ENCODE data around the gene CRIP2. TPM values are rescaled to one million over a fixed set of nuclear protein-coding genes. Genes with fewer than 3 reads are reported as not detected.

Gene CRIP2
- total RNA-seq, 6 experiments from 2014 or later, result 6.9 to 22.4 (median 21.0) TPM

DNA sequence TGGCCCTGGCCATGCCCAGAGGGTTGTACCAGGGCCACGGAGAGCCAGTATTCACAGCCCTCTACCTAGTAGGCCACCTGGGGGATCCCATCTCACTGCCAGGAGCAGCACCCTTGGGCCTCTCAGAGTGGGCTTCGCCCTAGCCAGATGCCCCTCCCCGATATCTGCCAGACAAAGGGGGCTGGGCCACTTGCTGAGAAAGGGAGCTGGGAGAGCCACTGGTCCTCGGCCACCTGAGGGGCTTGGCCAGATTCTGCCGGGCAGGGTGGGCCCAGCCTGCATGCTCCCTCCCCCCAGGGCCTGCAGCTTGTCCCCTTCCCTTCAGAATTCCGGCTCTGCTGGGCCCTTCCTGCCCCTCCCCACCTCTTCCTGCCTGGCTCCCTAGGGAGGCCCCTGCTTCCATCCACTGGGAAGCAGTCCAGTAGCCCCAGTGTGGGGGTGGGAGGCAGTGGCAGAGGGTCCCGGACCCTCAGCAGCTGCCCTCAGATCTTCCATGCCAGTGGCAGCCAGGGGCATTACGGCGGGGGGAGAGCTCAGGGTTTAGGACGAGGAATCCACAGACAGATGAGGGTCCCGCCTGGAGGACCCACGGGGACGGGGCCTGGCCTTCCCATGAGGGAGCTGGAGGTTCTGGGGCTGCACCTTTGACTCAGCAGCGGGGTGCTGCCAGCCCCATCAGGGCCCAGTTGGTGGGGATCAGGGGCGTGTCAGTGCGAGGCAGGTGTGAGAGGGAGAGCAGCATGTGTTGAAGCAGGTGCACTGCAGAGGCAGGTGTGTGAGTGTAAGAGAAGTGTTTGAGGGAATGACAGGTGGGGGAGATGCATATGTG is 2.4 kb downstream of the CRIP2 start:
- H3K9me3 Mint-ChIP-seq, result peaks cover 4% of the 10 kb centered on the region; the same call in 1 of the 2 replicates
- TF ChIP-seq, protein P1, sequence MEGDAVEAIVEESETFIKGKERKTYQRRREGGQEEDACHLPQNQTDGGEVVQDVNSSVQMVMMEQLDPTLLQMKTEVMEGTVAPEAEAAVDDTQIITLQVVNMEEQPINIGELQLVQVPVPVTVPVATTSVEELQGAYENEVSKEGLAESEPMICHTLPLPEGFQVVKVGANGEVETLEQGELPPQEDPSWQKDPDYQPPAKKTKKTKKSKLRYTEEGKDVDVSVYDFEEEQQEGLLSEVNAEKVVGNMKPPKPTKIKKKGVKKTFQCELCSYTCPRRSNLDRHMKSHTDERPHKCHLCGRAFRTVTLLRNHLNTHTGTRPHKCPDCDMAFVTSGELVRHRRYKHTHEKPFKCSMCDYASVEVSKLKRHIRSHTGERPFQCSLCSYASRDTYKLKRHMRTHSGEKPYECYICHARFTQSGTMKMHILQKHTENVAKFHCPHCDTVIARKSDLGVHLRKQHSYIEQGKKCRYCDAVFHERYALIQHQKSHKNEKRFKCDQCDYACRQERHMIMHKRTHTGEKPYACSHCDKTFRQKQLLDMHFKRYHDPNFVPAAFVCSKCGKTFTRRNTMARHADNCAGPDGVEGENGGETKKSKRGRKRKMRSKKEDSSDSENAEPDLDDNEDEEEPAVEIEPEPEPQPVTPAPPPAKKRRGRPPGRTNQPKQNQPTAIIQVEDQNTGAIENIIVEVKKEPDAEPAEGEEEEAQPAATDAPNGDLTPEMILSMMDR (IDR thresholded peaks at IDR 0.05), result no peak
- peaks cover 15% of the 10 kb centered on the region for H3K27me3 Mint-ChIP-seq (ENCODE audit: insufficient read depth)
- peaks cover 13% of the 10 kb centered on the region for H3K4me1 Mint-ChIP-seq (ENCODE audit: low read depth)
- no peak overlapping the region for H3K4me3 Mint-ChIP-seq
- no peak overlapping the region; the same call in 1 of the 2 replicates for H3K27ac Mint-ChIP-seq
- no peaks in the 10 kb centered on the region for H3K36me3 Mint-ChIP-seq (ENCODE audit: low read depth)
- DNase-seq, result no peak

DNA sequence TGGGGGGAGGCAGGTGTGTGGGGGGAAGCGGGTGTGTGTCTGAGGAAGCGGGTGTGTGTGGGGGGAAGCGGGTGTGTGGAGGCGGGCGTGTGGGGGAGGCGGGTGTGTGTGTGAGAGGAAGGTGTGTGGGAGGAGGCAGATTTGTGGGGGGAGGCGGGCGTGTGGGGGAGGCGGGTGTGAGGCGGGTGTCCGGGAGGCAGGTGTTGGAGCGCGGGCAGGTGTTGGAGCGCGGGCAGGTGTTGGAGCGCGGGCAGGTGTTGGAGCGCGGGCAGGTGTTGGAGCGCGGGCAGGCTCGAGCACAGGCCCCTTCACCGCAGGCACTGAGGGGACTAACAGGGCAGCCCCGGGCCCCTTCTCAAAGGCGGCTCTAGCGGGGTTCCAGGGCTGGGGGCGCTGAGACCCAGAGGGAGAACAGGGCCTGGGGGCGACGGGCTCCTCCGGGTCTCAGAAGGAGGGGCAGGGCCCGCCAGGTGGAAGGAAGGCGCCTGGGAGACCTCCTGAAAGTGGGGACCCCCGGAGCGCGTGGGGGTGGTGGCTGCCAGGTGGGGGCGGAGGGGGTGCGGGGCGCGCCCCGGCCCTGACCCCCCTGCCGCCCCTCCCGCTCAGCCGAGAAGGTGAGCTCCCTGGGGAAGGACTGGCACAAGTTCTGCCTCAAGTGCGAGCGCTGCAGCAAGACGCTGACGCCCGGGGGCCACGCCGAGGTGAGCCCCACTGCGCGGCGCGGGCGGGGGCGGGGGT is 3.2 kb downstream of the CRIP2 start:
- Mint-ChIP-seq H3K27ac (no peak overlapping the region), H3K4me3 (no peak overlapping the region), H3K4me1 (ENCODE audit: low read depth) (peaks cover 18% of the 10 kb centered on the region), H3K36me3 (ENCODE audit: low read depth) (no peaks in the 10 kb centered on the region), H3K27me3 (ENCODE audit: insufficient read depth) (peaks cover 16% of the 10 kb centered on the region), H3K9me3 (peaks cover 4% of the 10 kb centered on the region; the same call in 1 of the 2 replicates)
- TF ChIP-seq, protein P1 (IDR thresholded peaks at IDR 0.05), result no peak
- no peak for DNase-seq

DNA sequence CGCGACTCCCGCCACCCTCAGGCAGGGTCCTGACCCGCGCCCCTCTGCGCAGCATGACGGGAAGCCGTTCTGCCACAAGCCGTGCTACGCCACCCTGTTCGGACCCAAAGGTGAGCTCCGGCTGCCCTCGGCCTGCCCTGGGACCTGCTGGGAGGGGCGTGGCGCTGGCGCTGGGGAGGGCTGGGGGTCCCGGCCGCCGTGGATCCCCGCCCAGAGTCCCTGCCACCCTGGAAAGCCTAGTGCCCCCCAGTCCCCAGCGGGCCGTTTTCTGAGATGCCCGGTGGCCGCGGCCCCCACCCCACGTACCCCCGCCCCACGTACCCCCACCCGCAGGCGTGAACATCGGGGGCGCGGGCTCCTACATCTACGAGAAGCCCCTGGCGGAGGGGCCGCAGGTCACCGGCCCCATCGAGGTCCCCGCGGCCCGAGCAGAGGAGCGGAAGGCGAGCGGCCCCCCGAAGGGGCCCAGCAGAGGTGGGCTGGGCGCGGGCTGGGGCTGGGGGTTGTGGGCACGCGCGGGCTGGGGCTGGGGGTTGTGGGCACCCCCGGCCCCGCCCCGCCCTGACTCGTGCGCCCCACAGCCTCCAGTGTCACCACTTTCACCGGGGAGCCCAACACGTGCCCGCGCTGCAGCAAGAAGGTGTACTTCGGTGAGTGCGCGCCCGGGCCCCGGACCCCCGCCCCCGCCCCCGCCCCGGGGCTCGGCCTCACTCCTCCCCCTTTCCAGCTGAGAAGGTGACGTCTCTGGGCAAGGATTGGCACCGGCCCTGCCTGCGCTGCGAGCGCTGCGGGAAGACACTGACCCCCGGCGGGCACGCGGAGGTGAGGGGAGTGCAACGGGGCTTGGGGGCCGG is 4.0 kb downstream of the CRIP2 start:
- no peak for DNase-seq
- Mint-ChIP-seq H3K4me1 (ENCODE audit: low read depth) (peaks cover 18% of the 10 kb centered on the region), H3K36me3 (ENCODE audit: low read depth) (no peaks in the 10 kb centered on the region), H3K4me3 (no peak overlapping the region), H3K9me3 (peaks cover 4% of the 10 kb centered on the region; the same call in 1 of the 2 replicates), H3K27ac (no peak overlapping the region), H3K27me3 (ENCODE audit: insufficient read depth) (peaks cover 16% of the 10 kb centered on the region)
- TF ChIP-seq, protein P1 (IDR thresholded peaks at IDR 0.05), result no peak

DNA sequence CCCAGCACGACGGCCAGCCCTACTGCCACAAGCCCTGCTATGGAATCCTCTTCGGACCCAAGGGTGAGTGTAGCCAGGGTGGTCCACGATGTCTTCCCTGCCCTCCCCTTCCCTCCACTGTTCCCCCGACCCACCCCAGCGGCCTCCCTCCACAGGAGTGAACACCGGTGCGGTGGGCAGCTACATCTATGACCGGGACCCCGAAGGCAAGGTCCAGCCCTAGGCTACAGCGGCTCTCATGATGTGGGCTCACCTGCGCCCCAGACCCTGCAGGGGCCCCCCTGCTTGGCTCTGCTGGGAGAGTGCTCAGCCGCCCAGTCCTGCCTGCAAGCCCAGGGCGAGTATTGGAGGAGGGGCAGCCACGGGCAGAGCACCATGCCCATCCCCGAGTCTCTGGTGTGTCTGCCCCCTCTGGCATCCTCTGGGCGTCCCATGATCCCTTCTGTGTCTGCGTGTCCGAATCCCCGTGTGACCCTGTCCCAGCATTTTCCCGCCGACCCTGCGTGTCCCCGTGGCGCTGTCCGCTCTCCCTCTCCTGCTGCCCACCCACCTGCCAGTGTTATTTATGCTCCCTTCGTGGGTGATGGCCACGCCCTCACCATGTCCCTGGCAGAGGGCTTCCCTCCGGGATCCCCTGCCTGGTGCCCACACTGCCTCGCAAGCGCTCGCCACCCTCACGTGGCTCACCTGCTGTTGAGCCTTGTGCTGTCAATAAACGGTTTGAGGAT is 5.0 kb downstream of the CRIP2 start:
- H3K9me3 Mint-ChIP-seq, result peaks cover 4% of the 10 kb centered on the region; the same call in 1 of the 2 replicates
- H3K36me3 Mint-ChIP-seq (ENCODE audit: low read depth), result no peaks in the 10 kb centered on the region

More for the DNA sequence above, 5.0 kb downstream of the CRIP2 start:
- Mint-ChIP-seq H3K27ac (no peak overlapping the region), H3K4me1 (ENCODE audit: low read depth) (peaks cover 22% of the 10 kb centered on the region), H3K4me3 (no peak overlapping the region), H3K27me3 (ENCODE audit: insufficient read depth) (peaks cover 16% of the 10 kb centered on the region)
- TF ChIP-seq, protein P1 (IDR thresholded peaks at IDR 0.05), result no peak
- DNase-seq, result no peak

Data from HFFc6 (cell line).